Mesenchymal stem cell (in vitro differentiated cells and primary cell): Measurements from ENCODE around the gene ADPRM.

Experiments used
- DNase-seq: peaks from one replicate; pipeline ENCODE4 v3.0.0-alpha.2; 2013
- H2AFZ ChIP-seq: one replicate; pipeline ENCODE4 v1.6.1; 2013; ENCODE audit warnings: low read depth, mild to moderate bottlenecking, control low read depth, inconsistent platforms, low read length, moderate library complexity
- H2AK5ac ChIP-seq: 2 replicates; pipeline ENCODE4 v1.6.1; 2013; ENCODE audit warnings: low read length, moderate library complexity, mild to moderate bottlenecking, inconsistent platforms; ENCODE audit not compliant: severe bottlenecking
- H2BK120ac ChIP-seq: one replicate; pipeline ENCODE4 v1.6.1; 2013; ENCODE audit warnings: low read depth, mild to moderate bottlenecking, inconsistent platforms, low read length, moderate library complexity
- H2BK12ac ChIP-seq, 2 experiments: one replicate each; pipeline ENCODE4 v1.6.1; 2013; ENCODE audit warnings: inconsistent platforms in 2 of 2, low read length in 2 of 2, mild to moderate bottlenecking in 2 of 2, moderate library complexity in 2 of 2, control low read depth in 1 of 2
- H2BK15ac ChIP-seq: one replicate; pipeline ENCODE4 v1.6.1; 2013; ENCODE audit warnings: mild to moderate bottlenecking, low read depth, inconsistent platforms; ENCODE audit not compliant: poor library complexity, severe bottlenecking
- H2BK5ac ChIP-seq: 2 replicates; pipeline ENCODE4 v1.6.1; 2013; ENCODE audit warnings: low read depth, mild to moderate bottlenecking, low read length, control low read depth, inconsistent platforms; ENCODE audit not compliant: poor library complexity, severe bottlenecking
- H3K14ac ChIP-seq, 2 experiments: one replicate each; pipeline ENCODE4 v1.6.1; 2013; ENCODE audit warnings: inconsistent platforms in 2 of 2, low read length in 2 of 2, control low read depth in 1 of 2, mild to moderate bottlenecking in 1 of 2, moderate library complexity in 1 of 2
- H3K18ac ChIP-seq, 2 experiments: one replicate each; pipeline ENCODE4 v1.6.1; 2013; ENCODE audit warnings: inconsistent platforms in 2 of 2, low read length in 2 of 2, control low read depth in 1 of 2, low read depth in 1 of 2, mild to moderate bottlenecking in 1 of 2
- H3K23ac ChIP-seq, 2 experiments: one replicate each; pipeline ENCODE4 v1.6.1; 2013; ENCODE audit warnings: inconsistent platforms in 2 of 2, low read length in 2 of 2, mild to moderate bottlenecking in 2 of 2, moderate library complexity in 2 of 2, control low read depth in 1 of 2
- H3K27ac ChIP-seq: 2 replicates; pipeline ENCODE4 v1.5.1; 2013; ENCODE audit warnings: mild to moderate bottlenecking, moderate library complexity, low read length, control low read depth, inconsistent platforms; ENCODE audit not compliant: poor library complexity, severe bottlenecking
- H3K27me3 ChIP-seq, 2 experiments: 2 replicates each; pipeline versions ENCODE4 v1.6.1 to v1.7.0; 2013; ENCODE audit warnings: low read length in 2 of 2, mild to moderate bottlenecking in 2 of 2, moderate library complexity in 2 of 2, control low read depth in 1 of 2, inconsistent platforms in 1 of 2; ENCODE audit not compliant: control insufficient read depth in 1 of 2, insufficient read depth in 1 of 2
- H3K36me3 ChIP-seq, 2 experiments: 2 replicates each; pipeline versions ENCODE4 v1.6.1 to v1.7.0; 2013; ENCODE audit warnings: low read length in 2 of 2, control low read depth in 1 of 2, inconsistent platforms in 1 of 2, low read depth in 1 of 2, mild to moderate bottlenecking in 1 of 2; ENCODE audit not compliant: insufficient read depth in 2 of 2, control insufficient read depth in 1 of 2
- H3K4ac ChIP-seq, 2 experiments: one replicate each; pipeline ENCODE4 v1.6.1; 2013; ENCODE audit warnings: inconsistent platforms in 2 of 2, low read length in 2 of 2, mild to moderate bottlenecking in 2 of 2, moderate library complexity in 2 of 2, control low read depth in 1 of 2, low read depth in 1 of 2
- H3K4me1 ChIP-seq: 2 replicates; pipeline ENCODE4 v1.6.1; 2013; ENCODE audit warnings: low read depth, low read length, control low read depth; ENCODE audit not compliant: control insufficient read depth, insufficient read depth
- H3K4me2 ChIP-seq: 2 replicates; pipeline ENCODE4 v1.6.1; 2013; ENCODE audit warnings: low read length, mild to moderate bottlenecking, inconsistent platforms; ENCODE audit not compliant: poor library complexity, severe bottlenecking
- H3K4me3 ChIP-seq, 2 experiments: 2 replicates each; pipeline versions ENCODE4 v1.5.1 to v1.7.0; 2013; ENCODE audit warnings: low read length in 2 of 2, mild to moderate bottlenecking in 2 of 2, control low read depth in 1 of 2, low read depth in 1 of 2; ENCODE audit not compliant: insufficient read depth in 1 of 2
- H3K79me1 ChIP-seq: replicated peaks from 2 replicates; pipeline ENCODE4 v1.6.1; 2013; ENCODE audit warnings: mild to moderate bottlenecking, control low read depth, low read length, inconsistent platforms; ENCODE audit not compliant: poor library complexity, severe bottlenecking
- H3K9ac ChIP-seq: 2 replicates; pipeline ENCODE4 v1.7.0; 2013; ENCODE audit warnings: mild to moderate bottlenecking, low read length, moderate library complexity
- H3K9me3 ChIP-seq: 2 replicates; pipeline ENCODE4 v1.7.0; 2013; ENCODE audit warnings: mild to moderate bottlenecking, low read length; ENCODE audit not compliant: control insufficient read depth
- H4K8ac ChIP-seq: one replicate; pipeline ENCODE4 v1.6.1; 2013; ENCODE audit warnings: inconsistent platforms, mild to moderate bottlenecking, low read length, moderate library complexity
- H4K91ac ChIP-seq: one replicate; pipeline ENCODE4 v1.6.1; 2013; ENCODE audit warnings: mild to moderate bottlenecking, low read length, inconsistent platforms
- WGBS: methylation state at CpG from one replicate; pipeline ENCODE4 v1.1.7; 2013; ENCODE audit warnings: mixed read lengths; 5-methylcytosine and 5-hydroxymethylcytosine counted together

ADPRM gene

GRCh38 chr17:10674704-10675103 is 22.7 kb upstream of the ADPRM start:
- no peaks in the 10 kb centered on the region for H3K9me3 ChIP-seq
- peaks cover 28 to 53% of the 10 kb centered on the region in 2 experiments for H3K36me3 ChIP-seq
- H2BK5ac ChIP-seq: no peak overlapping the region
- H3K18ac ChIP-seq: no peak overlapping the region
- H4K91ac ChIP-seq: no peak overlapping the region
- H3K4me2 ChIP-seq: no peak overlapping the region
- H2BK15ac ChIP-seq: no peak overlapping the region
- H2AK5ac ChIP-seq: no peak overlapping the region
- no peak overlapping the region for H2AFZ ChIP-seq
- H3K4me1 ChIP-seq: no peaks in the 10 kb centered on the region
- 97% methylated on average over 4 of the region's 4 CpGs for WGBS
- no peak overlapping the region for H4K8ac ChIP-seq
- no peaks in the 10 kb centered on the region for H3K27me3 ChIP-seq
- no peak overlapping the region for H3K27ac ChIP-seq
- H3K23ac ChIP-seq: no peak overlapping the region
- no peak overlapping the region for H3K9ac ChIP-seq
- DNase-seq: no peak
- H2BK12ac ChIP-seq: no peak overlapping the region
- H3K14ac ChIP-seq: no peak overlapping the region
- H2BK120ac ChIP-seq: no peak overlapping the region
- H3K4me3 ChIP-seq: no peak overlapping the region
- no peak overlapping the region for H3K4ac ChIP-seq
- peaks cover 9% of the 10 kb centered on the region for H3K79me1 ChIP-seq

GRCh38 chr17:10681866-10682446 is 15.4 kb upstream of the ADPRM start:
- Histone ChIP-seq H2BK12ac (no peak overlapping the region), H2AK5ac (no peak overlapping the region), H3K9ac (no peak overlapping the region), H2BK15ac (no peak overlapping the region), H3K36me3 (peaks cover 30 to 89% of the 10 kb centered on the region in 2 experiments), H3K4ac (no peak overlapping the region), H3K4me3 (no peak overlapping the region), H3K9me3 (no peaks in the 10 kb centered on the region), H3K4me1 (peaks cover 2% of the 10 kb centered on the region), H4K8ac (no peak overlapping the region), H3K79me1 (peaks cover 17% of the 10 kb centered on the region), H3K27me3 (no peaks in the 10 kb centered on the region), H4K91ac (no peak overlapping the region), H3K23ac (no peak overlapping the region), H3K27ac (peak overlapping the region; percentile 75), H3K4me2 (peak overlapping the region; percentile 33), H2BK5ac (no peak overlapping the region), H2BK120ac (no peak overlapping the region), H3K18ac (no peak overlapping the region), H2AFZ (no peak overlapping the region), H3K14ac (no peak overlapping the region)
- 93% methylated on average over 6 of the region's 7 CpGs for WGBS
- no peak for DNase-seq

GRCh38 chr17:10683853-10684252 is 13.5 kb upstream of the ADPRM start:
- Histone ChIP-seq H2BK12ac (no peak overlapping the region), H2BK5ac (no peak overlapping the region), H2BK120ac (no peak overlapping the region), H3K9ac (no peak overlapping the region), H3K79me1 (peaks cover 14% of the 10 kb centered on the region), H2BK15ac (no peak overlapping the region), H3K4me3 (no peak overlapping the region), H3K23ac (no peak overlapping the region), H4K91ac (no peak overlapping the region), H3K4ac (no peak overlapping the region), H3K18ac (no peak overlapping the region), H3K36me3 (peaks cover 23 to 82% of the 10 kb centered on the region in 2 experiments), H3K4me1 (peaks cover 2% of the 10 kb centered on the region), H3K9me3 (no peaks in the 10 kb centered on the region), H3K27ac (no peak overlapping the region), H2AFZ (no peak overlapping the region), H2AK5ac (no peak overlapping the region), H3K27me3 (no peaks in the 10 kb centered on the region), H3K14ac (no peak overlapping the region), H4K8ac (no peak overlapping the region), H3K4me2 (no peak overlapping the region)
- DNase-seq: peak; percentile 43
- 92% methylated on average over 2 of the region's 2 CpGs for WGBS

GRCh38 chr17:10687499-10687898 is 9.9 kb upstream of the ADPRM start:
- Histone ChIP-seq H3K27ac (no peak overlapping the region), H3K4ac (no peak overlapping the region), H3K14ac (no peak overlapping the region), H2BK5ac (no peak overlapping the region), H3K23ac (no peak overlapping the region), H4K8ac (no peak overlapping the region), H4K91ac (no peak overlapping the region), H3K9ac (no peak overlapping the region), H2BK15ac (no peak overlapping the region), H3K4me1 (no peaks in the 10 kb centered on the region), H3K4me2 (no peak overlapping the region), H3K27me3 (no peaks in the 10 kb centered on the region), H2BK120ac (no peak overlapping the region), H3K9me3 (no peaks in the 10 kb centered on the region), H3K36me3 (peaks cover 20 to 82% of the 10 kb centered on the region in 2 experiments), H2AK5ac (no peak overlapping the region), H3K4me3 (no peak overlapping the region), H2AFZ (no peak overlapping the region), H2BK12ac (no peak overlapping the region), H3K79me1 (peaks cover 5% of the 10 kb centered on the region), H3K18ac (no peak overlapping the region)
- no peak for DNase-seq
- WGBS: 100% methylated on average over 2 of the region's 2 CpGs
